HepG2 (cell line): ENCODE measurements around the gene CPS1. TPM values are rescaled to one million over a fixed set of nuclear protein-coding genes. Genes with fewer than 3 reads are reported as not detected.

Experiments
- ATAC-seq: fragments of 200-7000 bp; cut with Tn5 transposase; 3 replicates; pipeline ENCODE4 v1.9.1; 2020; ENCODE audit warnings: mild to moderate bottlenecking, moderate library complexity
- BruUV-seq: library from RNA; stranded (reverse); fragments of 400-500 nt; replicated peaks from 2 replicates; lab custom pipeline; 2021; lab: Mats Ljungman, UMichigan
- CTCF ChIA-PET: fragments of 300-600 bp; formaldehyde crosslinking; extraction: SDS; loops from one replicate; lab custom pipeline; 2021; ENCODE audit warnings: low total read pairs, inconsistent platforms, low intra/inter-chr PET ratio; lab: Yijun Ruan, JAX
- POLR2A ChIA-PET: fragments of 350-600 bp; sonication (Branson Sonifier 250); formaldehyde crosslinking; loops from one replicate; lab custom pipeline; 2020; ENCODE audit warnings: antibody characterized with exemption, inconsistent platforms; lab: Yijun Ruan, JAX
- DNase-seq: peaks from one replicate; pipeline ENCODE4 v3.0.0-alpha.2; 2015; ENCODE audit warnings: low spot score
- FAIRE-seq: peaks from 3 replicates; lab custom pipeline; 2011; peaks lifted over from hg19 to GRCh38; lab: Jason Lieb, UNC
- H2AFZ ChIP-seq: one replicate; pipeline ENCODE4 v1.6.1; 2011; ENCODE audit warnings: low read length, inconsistent platforms
- H3K27ac ChIP-seq: fragments of 300-600 bp; 3 replicates; pipeline ENCODE4 v1.8.0; 2011; ENCODE audit warnings: mixed run types, mild to moderate bottlenecking, mixed read lengths, low read length, inconsistent platforms; ENCODE audit not compliant: insufficient read depth; ENCODE audit errors: extremely low read length
- H3K27me3 ChIP-seq, 2 experiments: fragments of 200-600 bp in 1 of 2; 2 replicates in 1 of 2; 3 replicates in 1 of 2; pipeline versions ENCODE4 v1.6.0 to v1.8.0; 2011; ENCODE audit warnings: low read length in 2 of 2, mild to moderate bottlenecking in 2 of 2, moderate library complexity in 2 of 2, inconsistent platforms in 1 of 2; ENCODE audit not compliant: insufficient read depth in 2 of 2, control insufficient read depth in 1 of 2
- H3K36me3 ChIP-seq, 2 experiments: fragments of 200-600 bp in 1 of 2; replicated peaks in 1 of 2; 2 replicates in 1 of 2; 3 replicates in 1 of 2; pipeline versions ENCODE4 v1.5.1 to v1.8.0; 2011; ENCODE audit warnings: low read length in 2 of 2, inconsistent platforms in 1 of 2; ENCODE audit not compliant: insufficient read depth in 2 of 2, control insufficient read depth in 1 of 2
- H3K4me1 ChIP-seq: 2 replicates; pipeline ENCODE4 v1.5.1; 2012; ENCODE audit warnings: low read length, inconsistent platforms; ENCODE audit not compliant: insufficient read depth
- H3K4me2 ChIP-seq: 2 replicates; pipeline ENCODE4 v1.6.0; 2011; ENCODE audit warnings: low read depth, low read length, inconsistent platforms
- H3K4me3 ChIP-seq, 3 experiments: fragments of 200-600 bp in 1 of 3; sonication (generic), shearing (Covaris generic) in 1 of 3; replicated peaks in 1 of 3; 2 replicates each; pipeline ENCODE4 v1.5.1; 2011 to 2016; ENCODE audit warnings: low read length in 3 of 3, inconsistent platforms in 2 of 3, low read depth in 2 of 3, mild to moderate bottlenecking in 2 of 3, control low read depth in 1 of 3, mixed read lengths in 1 of 3; ENCODE audit not compliant: insufficient read depth in 1 of 3
- H3K79me2 ChIP-seq: one replicate; pipeline ENCODE4 v1.6.1; 2011; ENCODE audit warnings: low read length, inconsistent platforms; ENCODE audit not compliant: insufficient read depth
- H3K9ac ChIP-seq: 2 replicates; pipeline ENCODE4 v1.6.0; 2011; ENCODE audit warnings: mild to moderate bottlenecking, low read depth, low read length, inconsistent platforms; ENCODE audit not compliant: insufficient read depth
- H3K9me3 ChIP-seq: 2 replicates; pipeline ENCODE4 v1.5.1; 2012; ENCODE audit warnings: mild to moderate bottlenecking, low read length
- H4K20me1 ChIP-seq: 2 replicates; pipeline ENCODE4 v1.6.0; 2011; ENCODE audit warnings: inconsistent platforms, mild to moderate bottlenecking, low read length, moderate library complexity; ENCODE audit not compliant: insufficient read depth
- BRCA1 ChIP-seq: sonication (generic); formaldehyde crosslinking; IDR thresholded peaks from 2 replicates; pipeline ENCODE4 v1.4.0; 2020; ENCODE audit warnings: missing genetic modification reagents
- CENPT ChIP-seq: sonication (generic); formaldehyde crosslinking; IDR thresholded peaks from 2 replicates; pipeline ENCODE4 v1.8.0; 2022; ENCODE audit warnings: low read depth, mild to moderate bottlenecking, moderate library complexity, missing genetic modification reagents
- MAFF ChIP-seq: IDR thresholded peaks from 2 replicates; pipeline ENCODE4 v1.6.1; 2011; ENCODE audit warnings: low read depth, low read length, improper control_type of control experiment
- MEF2D ChIP-seq: sonication (generic); formaldehyde crosslinking; IDR thresholded peaks from 2 replicates; pipeline ENCODE4 v1.5.1; 2020; ENCODE audit warnings: mild to moderate bottlenecking, missing genetic modification reagents
- ZNF430 ChIP-seq: sonication (generic); formaldehyde crosslinking; IDR thresholded peaks from 2 replicates; pipeline ENCODE4 v1.9.0; 2021; ENCODE audit warnings: mild to moderate bottlenecking, missing genetic modification reagents
- ZNF616 ChIP-seq: sonication (generic); formaldehyde crosslinking; IDR thresholded peaks from 2 replicates; pipeline ENCODE4 v1.5.0; 2020; ENCODE audit warnings: low read depth, mild to moderate bottlenecking, missing genetic modification reagents
- ZSCAN9 ChIP-seq: IDR thresholded peaks from 2 replicates; pipeline ENCODE4 v1.6.1; 2016; ENCODE audit warnings: borderline replicate concordance
- WGBS: methylation state at CpG from one replicate; pipeline ENCODE4 v1.1.6; 2017; ENCODE audit warnings: low lambda C conversion rate; 5-methylcytosine and 5-hydroxymethylcytosine counted together
- in situ Hi-C: cut with HindIII; loops from 2 replicates; pipeline ENCODE4 v1.10.0; 2017; ENCODE audit warnings: low pct_unique_long_range_greater_than_20kb; ENCODE audit not compliant: extremely low pct_ligation_motif_present
- intact Hi-C: fragments of 100-400 bp; cut with micrococcal nuclease; formaldehyde crosslinking; loops from one replicate; pipeline ENCODE4 v1.10.0; 2022; ENCODE audit not compliant: unreplicated experiment
- polyA plus RNA-seq, 8 experiments: library from polyadenylated mRNA; depleted of rRNA in 3 of 8; stranded (reverse) in 7 of 8; unstranded in 1 of 8; fragments of >200 nt; fragmentation: Illumina TruSeq in 4 of 8; extraction: Trizol in 4 of 8; gene quantifications; 2 replicates each; pipeline versions ENCODE4 v1.2.1 to v1.2.3, GENCODE V29; 2011 to 2016; ENCODE audit warnings: low read depth in 4 of 8, missing spikeins in 1 of 8, mixed read lengths in 1 of 8; ENCODE audit not compliant: insufficient read depth in 1 of 8
- total RNA-seq, 5 experiments: library from RNA; depleted of rRNA; stranded (reverse); fragments of >200 nt; fragmentation: Illumina TruSeq; extraction: Trizol; gene quantifications; 2 replicates each; pipeline ENCODE4 v1.2.3, GENCODE V29; 2016; ENCODE audit warnings: low read depth in 1 of 5

CPS1 gene
- total and polyA plus RNA-seq, 2 of the 13 experiments (the other 11 are each of a cell fraction or from before 2014, with no cell fraction given), result 24.4 to 51.7 TPM

- Histone ChIP-seq H3K4me2 (no peak overlapping the region), H3K4me1 (peaks cover 6% of the 10 kb centered on the region; the same call in 1 of the 2 replicates), H3K27ac (no peak overlapping the region), H3K9me3 (no peaks in the 10 kb centered on the region), H3K9ac (no peak overlapping the region), H3K27me3 (no peaks in the 10 kb centered on the region), H3K4me3 (no peak overlapping the region), H3K36me3 (no peaks in the 10 kb centered on the region), H2AFZ (no peak overlapping the region), H3K79me2 (no peaks in the 10 kb centered on the region), H4K20me1 (no peaks in the 10 kb centered on the region)
- 93% methylated on average over 5 of the region's 5 CpGs for WGBS
- TF ChIP-seq BRCA1 (CRISPR knock-in tag) (no peak), ZSCAN9 (CRISPR knock-in tag) (no peak), MAFF (no peak), CENPT (CRISPR knock-in tag) (no peak)
- DNase-seq (no peak), ATAC-seq (no peak), FAIRE-seq (no peak)
- ChIA-PET POLR2A (no interaction called here), CTCF (no interaction called here)
- intact Hi-C loops, result no loop called here
- in situ Hi-C loops, result no loop called here
- BruUV-seq, result no TSS peak
Observed at GRCh38 chr2:210531050-210531449, 25.3 kb upstream of the CPS1 start.

DNA sequence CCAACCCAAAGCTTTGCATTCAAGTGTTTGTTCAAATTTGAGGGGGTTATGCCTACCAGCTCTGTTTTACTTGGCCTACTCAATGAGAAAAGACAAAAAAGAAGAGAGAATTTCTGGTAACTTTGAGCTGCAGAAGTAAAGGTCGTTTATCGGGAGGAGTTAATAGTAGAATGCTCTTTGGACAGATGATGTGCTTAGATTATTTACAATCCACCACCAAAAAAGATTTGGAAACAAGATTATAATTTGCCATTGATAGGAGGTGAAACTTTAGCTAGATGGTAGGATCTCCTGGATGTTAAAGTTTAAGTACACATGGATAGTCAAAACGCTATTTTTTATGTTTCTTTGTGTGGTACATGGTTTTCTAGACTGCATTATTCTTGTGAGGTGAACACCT lies 24.9 kb upstream of the CPS1 start:
- Histone ChIP-seq H3K9me3 (no peaks in the 10 kb centered on the region), H3K9ac (no peak overlapping the region), H3K4me2 (no peak overlapping the region), H3K36me3 (no peaks in the 10 kb centered on the region), H3K27me3 (no peaks in the 10 kb centered on the region), H3K27ac (no peak overlapping the region), H3K79me2 (no peaks in the 10 kb centered on the region), H3K4me3 (no peak overlapping the region), H2AFZ (no peak overlapping the region), H3K4me1 (peaks cover 7% of the 10 kb centered on the region; the same call in 1 of the 2 replicates)
- no peak for DNase-seq
- ChIA-PET CTCF (no interaction called here), POLR2A (no interaction called here)
- in situ Hi-C loops (no loop called here), intact Hi-C loops (no loop called here)
- TF ChIP-seq MEF2D (CRISPR knock-in tag), result no peak
- no peak for TF ChIP-seq ZNF430 (CRISPR knock-in tag)
- no peak for TF ChIP-seq ZNF616
- TF ChIP-seq, all 625 proteins: peak for 0
- ATAC-seq (no peak), FAIRE-seq (no peak)
- no peaks in the 10 kb centered on the region for H4K20me1 ChIP-seq
- WGBS, result 85% methylated on average over 3 of the region's 3 CpGs
- no TSS peak for BruUV-seq
